K562 (cell line): Measurements from ENCODE around the gene ZMIZ1. TPM values are rescaled to one million over a fixed set of nuclear protein-coding genes. Genes with fewer than 3 reads are reported as not detected.

Experiments used
- ATAC-seq: fragments of 200-7000 bp; cut with Tn5 transposase; 3 replicates; pipeline ENCODE4 v1.9.1; 2020; ENCODE audit warnings: moderate library complexity
- BruUV-seq: library from RNA; stranded (reverse); fragments of 400-500 nt; replicated peaks from 2 replicates; lab custom pipeline; 2021; lab: Mats Ljungman, UMichigan
- CTCF ChIA-PET: fragments of 300-600 bp; formaldehyde crosslinking; extraction: SDS; loops from one replicate; lab custom pipeline; 2021; ENCODE audit warnings: low intra/inter-chr PET ratio; lab: Yijun Ruan, JAX
- POLR2A ChIA-PET: fragments of 300-600, 350-650 bp; sonication (Branson Sonifier 250); formaldehyde crosslinking; extraction: SDS; loops from one replicate; lab custom pipeline; 2021; ENCODE audit warnings: antibody characterized with exemption, inconsistent platforms; lab: Yijun Ruan, JAX
- DNase-seq, 4 experiments: peaks; one replicate each; pipeline versions ENCODE4 v3.0.0 to v3.0.0-alpha.2; 2011 to 2018; ENCODE audit warnings: low spot score in 3 of 4, mixed read lengths in 3 of 4; ENCODE audit errors: extremely low read depth in 1 of 4
- FAIRE-seq: peaks from 2 replicates; lab custom pipeline; 2011; peaks lifted over from hg19 to GRCh38; lab: Jason Lieb, UNC
- H2AFZ ChIP-seq: 2 replicates; pipeline ENCODE4 v1.6.0; 2011; ENCODE audit warnings: low read depth, low read length, control low read depth, inconsistent platforms
- H3K27ac ChIP-seq: fragments of 200-600 bp; 3 replicates; pipeline ENCODE4 v1.8.0; 2011; ENCODE audit warnings: low read depth, mild to moderate bottlenecking, control low read depth, inconsistent platforms, low read length, moderate library complexity, mixed read lengths; ENCODE audit errors: extremely low read depth
- H3K27me3 ChIP-seq, 2 experiments: fragments of 300-600 bp in 1 of 2; 2 replicates in 1 of 2; 3 replicates in 1 of 2; pipeline versions ENCODE4 v1.6.0 to v1.8.0; 2011; ENCODE audit warnings: inconsistent platforms in 2 of 2, low read length in 2 of 2, mild to moderate bottlenecking in 1 of 2, mixed read lengths in 1 of 2, moderate library complexity in 1 of 2; ENCODE audit not compliant: control insufficient read depth in 2 of 2, insufficient read depth in 2 of 2
- H3K36me3 ChIP-seq: fragments of 300-600 bp; 3 replicates; pipeline ENCODE4 v1.8.0; 2011; ENCODE audit warnings: mild to moderate bottlenecking, low read length, inconsistent platforms; ENCODE audit not compliant: control insufficient read depth, insufficient read depth
- H3K4me1 ChIP-seq, 2 experiments: fragments of 200-600 bp in 1 of 2; replicated peaks in 1 of 2; 2 replicates in 1 of 2; 3 replicates in 1 of 2; pipeline versions ENCODE4 v1.5.1 to v1.8.0; 2011; ENCODE audit warnings: inconsistent platforms in 2 of 2, low read length in 2 of 2, mild to moderate bottlenecking in 1 of 2, mixed read lengths in 1 of 2, moderate library complexity in 1 of 2; ENCODE audit not compliant: control insufficient read depth in 2 of 2, insufficient read depth in 2 of 2
- H3K4me2 ChIP-seq: 2 replicates; pipeline ENCODE4 v1.6.1; 2011; ENCODE audit warnings: low read length, control low read depth, inconsistent platforms, mixed read lengths; ENCODE audit not compliant: insufficient read depth
- H3K4me3 ChIP-seq: fragments of 200-600 bp; sonication (generic), shearing (Covaris generic); 2 replicates; pipeline ENCODE4 v1.5.1; 2016; ENCODE audit warnings: control low read depth, inconsistent platforms
- H3K79me2 ChIP-seq: fragments of 200-600 bp; 3 replicates; pipeline ENCODE4 v1.8.0; 2011; ENCODE audit warnings: low read length, inconsistent platforms; ENCODE audit not compliant: control insufficient read depth, insufficient read depth
- H3K9ac ChIP-seq, 2 experiments: 2 replicates each; pipeline versions ENCODE4 v1.6.0 to v1.6.1; 2011; ENCODE audit warnings: low read depth in 2 of 2, low read length in 2 of 2, control low read depth in 1 of 2, inconsistent platforms in 1 of 2, mild to moderate bottlenecking in 1 of 2, mixed read lengths in 1 of 2; ENCODE audit not compliant: insufficient read depth in 1 of 2
- H3K9me1 ChIP-seq: one replicate; pipeline ENCODE4 v1.6.0; 2011; ENCODE audit warnings: inconsistent platforms, mild to moderate bottlenecking, low read length, moderate library complexity; ENCODE audit not compliant: control insufficient read depth, insufficient read depth
- H3K9me3 ChIP-seq: replicated peaks from 2 replicates; pipeline ENCODE4 v1.5.1; 2011; ENCODE audit warnings: low read depth, low read length, inconsistent platforms; ENCODE audit not compliant: control insufficient read depth, insufficient read depth
- H4K20me1 ChIP-seq: replicated peaks from 2 replicates; pipeline ENCODE4 v1.6.1; 2011; ENCODE audit warnings: low read length, inconsistent platforms, mixed read lengths; ENCODE audit not compliant: control insufficient read depth, insufficient read depth
- ARID2 ChIP-seq: fragments of 450-650 bp; IDR thresholded peaks from 2 replicates; pipeline ENCODE4 v1.6.1; 2017; ENCODE audit warnings: antibody characterized with exemption, mild to moderate bottlenecking
- NFATC3 ChIP-seq: fragments of 450-650 bp; IDR thresholded peaks from 2 replicates; pipeline ENCODE4 v1.6.1; 2017; ENCODE audit warnings: mild to moderate bottlenecking
- SPI1 ChIP-seq: IDR thresholded peaks from 2 replicates; pipeline ENCODE4 v1.6.1; 2011; ENCODE audit warnings: low read depth, low read length, control low read depth, borderline replicate concordance
- WGBS: fragments of 100-300 bp; shearing (Covaris generic); methylation state at CpG from one replicate; pipeline ENCODE4 v1.1.6; 2016; ENCODE audit warnings: low coverage, mixed read lengths; ENCODE audit not compliant: insufficient coverage; ENCODE audit errors: missing lambda C conversion rate; 5-methylcytosine and 5-hydroxymethylcytosine counted together
- in situ Hi-C: fragments of 300-500 bp; cut with MboI; formaldehyde crosslinking; loops from 4 replicates; pipeline ENCODE4 v1.15.0; 2018; ENCODE audit warnings: inconsistent platforms, mixed read lengths
- intact Hi-C: fragments of 100-400 bp; cut with micrococcal nuclease; formaldehyde crosslinking; loops from 2 replicates; pipeline ENCODE4 v1.14.2; 2022
- polyA plus RNA-seq, 8 experiments: library from polyadenylated mRNA; depleted of rRNA in 4 of 8; stranded (reverse) in 5 of 8; unstranded in 3 of 8; fragments of >200 nt; fragmentation: Nextera tagmentation in 2 of 8; fragmentation: Illumina TruSeq in 1 of 8; extraction: Ambion mirVana in 2 of 8; extraction: Trizol in 1 of 8; gene quantifications; 2 replicates each; pipeline versions ENCODE4 v1.2.1 to v1.2.3, GENCODE V29; 2011 to 2014; ENCODE audit warnings: inconsistent platforms in 1 of 8, missing spikeins in 1 of 8
- total RNA-seq, 7 experiments: library from RNA; depleted of rRNA in 6 of 7; stranded (reverse); fragments of >200 nt in 6 of 7; fragmentation: Illumina TruSeq in 2 of 7; extraction: Trizol in 2 of 7; gene quantifications; 2 replicates each; pipeline versions ENCODE4 v1.2.1 to v1.2.3, GENCODE V29; 2011 to 2021; ENCODE audit warnings: low replicate concordance in 1 of 7
- TF ChIP-seq, protein P1 (sequence below): fragments of 450-650 bp; IDR thresholded peaks from 2 replicates; pipeline ENCODE4 v1.7.0; 2016; ENCODE audit warnings: borderline replicate concordance

The ZMIZ1 gene
- total and polyA plus RNA-seq, 9 of the 15 experiments (the other 6 are each of a cell fraction or from before 2014, with no cell fraction given) = 1.0 to 37.3 (median 4.3) TPM

DNA sequence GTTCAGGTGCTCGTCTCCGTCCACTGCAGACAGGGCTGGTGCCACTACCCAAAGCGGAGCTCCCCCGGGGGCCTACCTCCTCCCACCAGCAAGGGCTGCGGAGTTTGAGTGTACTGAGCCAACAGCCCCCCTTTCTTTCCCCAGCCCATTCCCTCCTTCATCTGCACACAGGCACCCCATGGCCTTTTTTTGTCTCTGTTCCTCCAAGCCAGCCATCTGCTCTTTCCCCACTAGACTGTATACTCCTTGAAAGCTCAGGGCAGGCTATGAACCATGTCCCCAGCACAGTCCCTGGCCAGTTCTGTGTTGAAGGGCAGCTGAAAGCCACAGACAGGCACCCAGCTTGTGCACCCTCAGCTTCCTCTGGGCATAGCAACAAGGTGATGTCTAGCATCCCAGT lies 99.4 kb downstream of the ZMIZ1 start (continued):
- TF ChIP-seq NFATC3 = no peak

GRCh38 chr10:79170226-79170752 lies 101.5 kb downstream of the ZMIZ1 start:
- DNase-seq = no peak
- 88% methylated on average over 4 of the region's 4 CpGs for WGBS
- no TSS peak for BruUV-seq
- H3K4me3 ChIP-seq = no peak overlapping the region
- no peak for FAIRE-seq
- H3K9me3 ChIP-seq = no peaks in the 10 kb centered on the region
- in situ Hi-C loops = no loop called here
- H3K36me3 ChIP-seq = peaks cover 22% of the 10 kb centered on the region; the same call in 1 of the 3 replicates
- TF ChIP-seq ARID2 (no peak), SPI1 (0 out of 2 replicates have a peak, but pooled peaks have one; percentile 1)
- TF ChIP-seq, protein P1, sequence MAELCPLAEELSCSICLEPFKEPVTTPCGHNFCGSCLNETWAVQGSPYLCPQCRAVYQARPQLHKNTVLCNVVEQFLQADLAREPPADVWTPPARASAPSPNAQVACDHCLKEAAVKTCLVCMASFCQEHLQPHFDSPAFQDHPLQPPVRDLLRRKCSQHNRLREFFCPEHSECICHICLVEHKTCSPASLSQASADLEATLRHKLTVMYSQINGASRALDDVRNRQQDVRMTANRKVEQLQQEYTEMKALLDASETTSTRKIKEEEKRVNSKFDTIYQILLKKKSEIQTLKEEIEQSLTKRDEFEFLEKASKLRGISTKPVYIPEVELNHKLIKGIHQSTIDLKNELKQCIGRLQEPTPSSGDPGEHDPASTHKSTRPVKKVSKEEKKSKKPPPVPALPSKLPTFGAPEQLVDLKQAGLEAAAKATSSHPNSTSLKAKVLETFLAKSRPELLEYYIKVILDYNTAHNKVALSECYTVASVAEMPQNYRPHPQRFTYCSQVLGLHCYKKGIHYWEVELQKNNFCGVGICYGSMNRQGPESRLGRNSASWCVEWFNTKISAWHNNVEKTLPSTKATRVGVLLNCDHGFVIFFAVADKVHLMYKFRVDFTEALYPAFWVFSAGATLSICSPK = no peak
- TF ChIP-seq, all 486 proteins: peak for 1
- H2AFZ ChIP-seq = no peak overlapping the region
- intact Hi-C loops = no loop called here
- no peaks in the 10 kb centered on the region for H3K79me2 ChIP-seq
- H3K27me3 ChIP-seq = no peaks in the 10 kb centered on the region
- ATAC-seq = no peak
- no peaks in the 10 kb centered on the region; the same call in 1 of the 2 replicates for H4K20me1 ChIP-seq
- H3K4me2 ChIP-seq = no peak overlapping the region
- peaks cover 5 to 35% of the 10 kb centered on the region in 2 experiments; a peak in 4 of 5 replicates for H3K4me1 ChIP-seq
- peak overlapping the region in 1 of 2 experiments; percentile 38; a peak in 1 of 4 replicates for H3K9ac ChIP-seq
- no peak overlapping the region for H3K27ac ChIP-seq
- ChIA-PET POLR2A (interaction anchor here (0.7 to 1.1 kb wide), 4 partner anchors 10 to 24 kb away, joined by 3 to 5 read pairs (median 4); no protein-coding TSS in a partner anchor), CTCF (no interaction called here)
- no peaks in the 10 kb centered on the region for H3K9me1 ChIP-seq
